AG10803 (cell line): ENCODE measurements around the gene COX18.

Experiments
- DNase-seq: peaks from one replicate; pipeline ENCODE4 v3.0.0; 2010; ENCODE audit warnings: low read depth
- H3K4me3 ChIP-seq: 2 replicates; pipeline ENCODE4 v1.5.1; 2011; ENCODE audit warnings: mild to moderate bottlenecking, low read length, control low read depth
- TF ChIP-seq, protein P1 (sequence below): conservative IDR thresholded peaks from 2 replicates; pipeline ENCODE4 v1.5.1; 2011; ENCODE audit warnings: mild to moderate bottlenecking, low read length, control low read depth, inconsistent platforms

Gene COX18

DNA sequence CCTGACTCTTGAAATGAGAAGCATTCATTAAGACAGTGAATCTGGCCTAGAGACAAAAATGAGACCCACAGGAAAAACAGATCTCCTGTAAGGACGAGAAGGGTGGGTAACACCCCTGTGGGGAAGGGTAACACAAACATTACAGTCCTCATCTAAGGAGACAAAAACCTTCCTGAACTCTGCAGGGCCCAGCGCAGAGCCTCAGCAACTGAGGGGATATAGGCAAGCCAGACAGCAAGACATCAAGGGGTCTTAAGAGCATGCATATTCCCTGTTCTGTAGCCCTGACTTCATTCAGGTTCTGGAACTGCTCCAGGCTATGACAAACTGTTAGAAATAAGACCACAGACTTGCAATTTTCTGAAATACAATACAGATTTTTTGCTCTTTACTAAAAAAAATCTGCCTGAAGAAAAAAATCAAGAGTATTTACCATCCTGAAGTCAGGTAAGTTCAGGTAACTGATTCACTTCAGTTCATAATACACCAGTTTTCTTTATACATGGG lies 15.5 kb downstream of the COX18 start:
- H3K4me3 ChIP-seq = no peak overlapping the region
- no peak for DNase-seq
- TF ChIP-seq, protein P1, sequence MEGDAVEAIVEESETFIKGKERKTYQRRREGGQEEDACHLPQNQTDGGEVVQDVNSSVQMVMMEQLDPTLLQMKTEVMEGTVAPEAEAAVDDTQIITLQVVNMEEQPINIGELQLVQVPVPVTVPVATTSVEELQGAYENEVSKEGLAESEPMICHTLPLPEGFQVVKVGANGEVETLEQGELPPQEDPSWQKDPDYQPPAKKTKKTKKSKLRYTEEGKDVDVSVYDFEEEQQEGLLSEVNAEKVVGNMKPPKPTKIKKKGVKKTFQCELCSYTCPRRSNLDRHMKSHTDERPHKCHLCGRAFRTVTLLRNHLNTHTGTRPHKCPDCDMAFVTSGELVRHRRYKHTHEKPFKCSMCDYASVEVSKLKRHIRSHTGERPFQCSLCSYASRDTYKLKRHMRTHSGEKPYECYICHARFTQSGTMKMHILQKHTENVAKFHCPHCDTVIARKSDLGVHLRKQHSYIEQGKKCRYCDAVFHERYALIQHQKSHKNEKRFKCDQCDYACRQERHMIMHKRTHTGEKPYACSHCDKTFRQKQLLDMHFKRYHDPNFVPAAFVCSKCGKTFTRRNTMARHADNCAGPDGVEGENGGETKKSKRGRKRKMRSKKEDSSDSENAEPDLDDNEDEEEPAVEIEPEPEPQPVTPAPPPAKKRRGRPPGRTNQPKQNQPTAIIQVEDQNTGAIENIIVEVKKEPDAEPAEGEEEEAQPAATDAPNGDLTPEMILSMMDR = no peak

DNA sequence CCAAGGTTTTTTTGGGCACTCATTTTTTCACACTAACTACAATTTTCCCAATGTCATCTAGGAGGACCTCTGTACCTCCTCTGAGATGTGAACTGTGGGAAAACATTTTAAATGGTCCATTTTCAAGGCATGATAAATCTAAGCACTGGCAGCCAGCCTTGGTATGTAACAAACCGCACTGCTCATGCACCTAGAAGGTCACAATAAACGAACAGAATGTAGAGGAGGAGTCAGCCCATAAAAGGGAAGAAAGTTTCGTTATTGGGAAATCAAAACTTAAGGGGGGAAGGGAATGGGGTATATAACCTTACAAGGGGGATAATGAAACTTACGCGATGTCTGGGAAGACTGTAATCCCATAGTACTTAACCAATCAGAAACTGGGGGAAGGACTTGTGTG lies 16.4 kb downstream of the COX18 start:
- DNase-seq = no peak
- H3K4me3 ChIP-seq = no peak overlapping the region
- TF ChIP-seq, protein P1 = no peak

DNA sequence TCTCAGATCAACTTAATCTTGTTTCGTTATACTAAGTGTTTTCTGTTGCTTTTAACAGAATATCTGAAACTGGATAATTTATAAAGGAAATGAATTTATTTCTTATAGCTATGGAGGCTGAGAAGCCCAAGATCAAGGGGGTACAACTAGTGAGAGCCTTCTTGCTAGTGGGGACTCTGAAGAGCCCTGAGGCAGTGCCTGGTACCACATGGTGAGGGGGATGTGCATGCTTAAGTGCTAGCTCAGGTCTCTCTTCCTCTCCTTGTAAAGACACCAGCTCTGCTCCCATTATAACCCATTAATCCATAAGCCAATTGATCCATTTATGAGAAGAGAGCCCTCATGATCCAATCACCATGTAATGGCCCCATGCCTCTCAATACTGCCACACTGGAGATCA lies 17.9 kb downstream of the COX18 start:
- TF ChIP-seq, protein P1 = no peak
- no peak overlapping the region for H3K4me3 ChIP-seq
- no peak for DNase-seq

DNA sequence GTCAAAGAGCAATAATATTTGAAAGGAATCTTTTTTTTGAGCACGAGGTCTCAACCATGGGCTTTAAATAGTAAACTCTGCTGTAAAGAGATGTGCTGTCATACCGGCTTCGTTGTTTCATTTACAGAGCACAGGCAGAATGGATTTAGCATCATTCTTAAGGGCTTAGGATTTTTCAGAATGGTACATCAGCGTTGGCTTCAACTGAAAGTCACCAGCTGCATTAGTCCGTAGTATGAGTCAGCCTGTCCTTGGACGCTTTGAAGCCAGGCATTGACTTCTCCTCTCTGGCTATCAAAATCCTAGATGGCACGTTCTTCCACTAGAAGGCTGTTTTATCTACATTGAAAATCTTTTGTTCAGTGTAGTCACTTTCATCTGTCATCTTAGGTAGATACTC lies 23.6 kb downstream of the COX18 start:
- TF ChIP-seq, protein P1 = no peak
- DNase-seq = no peak
- H3K4me3 ChIP-seq = no peak overlapping the region

DNA sequence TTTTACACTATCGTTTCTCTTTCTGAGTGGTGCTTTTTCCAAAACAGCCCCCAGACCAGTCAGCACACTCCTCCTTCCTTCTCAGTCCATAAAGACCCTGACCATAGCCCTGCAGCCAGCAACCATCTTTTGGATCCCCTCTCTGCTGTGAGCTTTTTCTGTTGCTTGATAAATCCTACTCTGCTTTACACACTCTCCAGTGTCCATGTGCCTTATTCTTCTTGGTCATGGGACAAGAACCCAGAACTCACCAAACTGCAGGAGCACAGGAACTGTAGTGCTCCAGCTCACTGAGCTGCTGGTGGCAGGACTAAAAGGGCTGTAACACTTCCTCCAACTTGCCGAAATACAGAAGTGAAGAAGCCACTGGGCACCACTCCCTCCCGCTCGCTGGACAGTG lies 32.5 kb downstream of the COX18 start:
- no peak overlapping the region for H3K4me3 ChIP-seq
- TF ChIP-seq, protein P1 = no peak
- no peak for DNase-seq

DNA sequence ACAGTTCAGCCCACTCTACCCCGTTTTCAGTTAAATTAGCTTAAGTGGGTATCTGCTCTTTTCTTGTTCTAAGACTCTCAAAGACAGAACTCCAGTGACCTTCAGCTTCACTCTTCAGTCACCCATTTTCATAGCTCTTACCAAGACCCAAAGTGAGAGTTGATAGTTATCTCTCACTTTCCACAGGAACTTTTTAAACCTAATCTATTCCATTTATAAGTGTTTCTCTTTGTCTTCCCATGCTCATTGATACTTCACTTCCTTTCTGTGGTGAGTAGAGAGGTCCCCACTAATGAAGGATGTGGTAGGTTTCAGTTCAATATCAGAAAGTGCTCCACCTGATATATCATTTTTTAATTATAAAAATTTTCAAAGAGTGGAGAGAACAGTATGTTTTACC lies 33.4 kb downstream of the COX18 start:
- TF ChIP-seq, protein P1 = no peak
- H3K4me3 ChIP-seq = no peak overlapping the region
- DNase-seq = no peak

DNA sequence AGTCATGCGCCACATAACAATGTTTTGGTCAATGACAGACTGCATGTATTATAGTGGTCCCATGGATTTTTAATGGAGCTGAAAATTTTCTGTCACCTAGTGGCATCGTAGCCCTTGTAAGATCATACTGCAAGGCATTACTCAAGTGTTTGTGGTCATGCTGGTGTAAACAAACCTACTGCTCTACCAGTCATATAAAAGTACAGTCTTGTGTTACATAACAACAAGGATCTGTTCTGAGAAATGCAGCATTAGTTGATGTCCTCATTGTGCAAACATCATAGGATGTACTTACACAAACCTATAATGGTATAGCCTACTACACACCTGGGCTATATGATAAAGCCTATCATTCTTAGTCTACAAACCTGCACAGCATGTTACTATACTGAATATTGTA lies 34.6 kb downstream of the COX18 start:
- no peak for DNase-seq
- TF ChIP-seq, protein P1 = no peak
- no peak overlapping the region for H3K4me3 ChIP-seq
